Nephron (organoid): ENCODE data around the gene PGP.

ENCODE experiments used
- H3K27ac Mint-ChIP-seq, 3 experiments: 2 replicates each; pipeline ENCODE4 v1.8.0; 2020; ENCODE audit warnings: mixed read lengths in 3 of 3, mild to moderate bottlenecking in 2 of 3, moderate library complexity in 1 of 3
- H3K27me3 Mint-ChIP-seq: 2 replicates; pipeline ENCODE4 v1.8.0; 2021; ENCODE audit warnings: low read depth, mild to moderate bottlenecking, moderate library complexity, mixed read lengths
- H3K36me3 Mint-ChIP-seq: 2 replicates; pipeline ENCODE4 v1.8.0; 2020; ENCODE audit warnings: low read depth, mixed read lengths
- H3K4me1 Mint-ChIP-seq: 2 replicates; pipeline ENCODE4 v1.8.0; 2020; ENCODE audit warnings: mixed read lengths
- H3K4me3 Mint-ChIP-seq, 3 experiments: 2 replicates each; pipeline ENCODE4 v1.8.0; 2020; ENCODE audit warnings: mild to moderate bottlenecking in 3 of 3, mixed read lengths in 3 of 3, moderate library complexity in 2 of 3
- H3K9me3 Mint-ChIP-seq: 2 replicates; pipeline ENCODE4 v1.8.0; 2020; ENCODE audit warnings: mixed read lengths
- CTCF ChIP-seq, 3 experiments: fragments of 200-600 bp; sonication (generic); IDR thresholded peaks; one replicate each; pipeline ENCODE4 v1.5.0; 2021; ENCODE audit warnings: antibody characterized with exemption in 3 of 3; ENCODE audit not compliant: unreplicated experiment in 3 of 3

The PGP gene

DNA sequence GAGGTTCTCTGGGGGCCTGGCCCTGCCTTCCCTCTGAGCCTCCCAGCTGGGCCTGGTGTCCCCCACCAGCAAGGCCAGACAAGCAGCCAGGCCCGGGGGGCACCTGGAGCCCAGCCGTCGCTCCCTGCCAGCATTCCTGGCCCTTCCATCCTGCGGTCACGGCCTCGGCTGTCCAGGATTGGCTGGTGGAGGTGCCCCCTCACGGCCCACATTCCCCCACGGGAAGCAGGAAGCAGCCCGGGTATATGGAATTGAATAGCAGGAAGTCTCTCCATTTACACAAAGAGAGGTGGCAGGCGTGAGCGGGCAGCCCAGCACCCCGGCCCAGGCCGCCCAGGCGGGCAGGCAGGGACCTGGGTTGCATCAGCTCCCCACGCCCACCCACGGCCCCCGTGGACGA, 44.6 kb downstream of the PGP start:
- no peak for TF ChIP-seq CTCF (IDR thresholded peaks at IDR 0.05; ENCODE audit: unreplicated experiment in 3 of 3)
- no peak overlapping the region for H3K27ac Mint-ChIP-seq
- peaks cover 12% of the 10 kb centered on the region for H3K36me3 Mint-ChIP-seq
- no peaks in the 10 kb centered on the region for H3K9me3 Mint-ChIP-seq
- H3K27me3 Mint-ChIP-seq: no peaks in the 10 kb centered on the region
- no peaks in the 10 kb centered on the region for H3K4me1 Mint-ChIP-seq
- H3K4me3 Mint-ChIP-seq: no peak overlapping the region

DNA sequence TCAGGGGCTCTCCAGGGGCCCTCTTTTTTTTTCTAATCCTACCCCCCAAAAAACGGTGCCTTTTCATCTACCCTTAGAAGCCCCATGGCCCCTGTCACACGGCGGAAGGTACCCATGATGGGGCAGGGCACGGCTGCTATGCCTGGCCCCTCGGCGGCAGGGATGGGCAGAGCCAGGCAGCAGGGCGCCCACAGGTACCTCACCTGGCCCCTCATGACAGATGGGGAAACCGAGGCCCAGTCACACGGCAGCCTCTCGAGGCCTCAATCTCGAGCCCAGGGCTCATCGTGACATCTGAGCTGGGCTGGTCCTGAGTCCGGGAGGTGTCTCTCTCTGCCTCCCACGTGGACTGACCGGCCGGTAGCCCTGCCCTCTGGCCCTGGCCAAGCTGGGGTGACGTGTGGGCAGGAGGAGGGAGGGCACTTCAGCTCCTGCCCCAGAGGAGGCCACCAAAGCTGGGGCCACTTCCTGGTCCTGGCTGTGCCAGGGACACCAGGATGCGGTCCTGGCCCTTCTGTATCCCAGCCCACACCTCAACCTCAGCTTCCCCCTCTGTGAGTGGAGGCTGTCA, 47.5 kb downstream of the PGP start:
- Mint-ChIP-seq H3K27ac (no peak overlapping the region), H3K36me3 (peaks cover 4% of the 10 kb centered on the region), H3K27me3 (no peaks in the 10 kb centered on the region), H3K4me1 (no peaks in the 10 kb centered on the region), H3K9me3 (no peaks in the 10 kb centered on the region), H3K4me3 (no peak overlapping the region)
- no peak for TF ChIP-seq CTCF (IDR thresholded peaks at IDR 0.05; ENCODE audit: unreplicated experiment in 3 of 3)

DNA sequence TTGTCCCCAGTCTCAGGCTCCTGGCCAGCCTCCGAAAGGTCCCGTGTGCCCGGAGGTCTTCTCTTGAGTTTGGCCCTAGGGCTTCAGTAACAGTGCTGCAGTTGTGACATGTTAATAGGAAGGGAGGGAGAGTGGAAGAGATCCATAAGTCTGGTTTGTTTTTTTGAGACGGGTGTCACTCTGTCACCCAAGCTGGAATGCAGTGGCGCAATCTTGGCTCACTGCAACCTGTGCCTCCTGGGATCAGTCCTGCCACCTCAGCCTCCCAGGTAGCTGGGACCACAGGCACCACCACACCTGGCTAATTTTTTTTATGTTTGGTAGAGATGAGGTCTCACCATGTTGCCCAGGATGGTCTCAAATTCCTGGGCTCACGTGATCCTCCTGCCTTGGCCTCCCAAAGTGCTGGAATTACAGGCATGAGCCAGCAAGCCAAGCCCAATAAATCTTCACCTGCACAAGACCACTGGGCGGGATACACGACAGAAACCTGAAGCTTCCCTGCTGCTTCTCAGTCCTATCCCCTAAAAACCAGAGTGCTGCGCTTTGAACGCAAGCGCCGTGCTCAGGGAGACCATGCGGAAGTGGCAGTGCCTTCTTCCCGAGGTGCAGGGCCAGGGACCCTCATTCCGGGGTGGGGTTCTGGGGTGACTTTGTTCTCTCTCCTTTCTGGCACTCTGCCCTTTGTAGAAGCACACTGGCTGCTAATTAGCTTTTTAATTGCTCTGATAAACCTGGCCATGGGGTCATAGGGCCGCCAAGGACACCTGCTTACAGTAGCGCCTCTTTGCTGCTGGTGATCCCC, 48.2 kb downstream of the PGP start:
- no peaks in the 10 kb centered on the region for H3K9me3 Mint-ChIP-seq
- no peak for TF ChIP-seq CTCF (IDR thresholded peaks at IDR 0.05; ENCODE audit: unreplicated experiment in 3 of 3)
- H3K27me3 Mint-ChIP-seq: no peaks in the 10 kb centered on the region
- H3K36me3 Mint-ChIP-seq: peaks cover 4% of the 10 kb centered on the region
- H3K4me1 Mint-ChIP-seq: no peaks in the 10 kb centered on the region
- H3K4me3 Mint-ChIP-seq: no peak overlapping the region
- H3K27ac Mint-ChIP-seq: no peak overlapping the region

DNA sequence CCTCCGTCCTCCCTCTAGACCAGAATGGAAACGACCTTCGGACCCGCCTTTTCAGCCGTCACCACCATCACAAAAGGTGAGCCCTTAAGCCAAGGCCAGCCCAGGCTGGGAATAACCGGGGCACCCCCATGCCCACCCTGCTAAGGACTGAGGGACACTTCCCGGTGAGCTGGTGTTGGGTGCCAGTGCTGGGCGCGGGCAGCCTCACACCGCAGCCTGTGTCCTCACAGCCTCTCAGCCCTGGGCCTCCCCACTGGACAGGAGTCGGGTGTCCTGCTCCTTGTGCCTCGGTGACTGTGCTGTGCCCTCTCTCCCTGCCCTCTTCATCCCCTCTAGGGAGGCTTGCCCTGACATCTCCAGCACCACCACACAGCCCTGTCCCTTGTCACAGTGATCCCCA, 48.8 kb downstream of the PGP start:
- peaks cover 4% of the 10 kb centered on the region for H3K36me3 Mint-ChIP-seq
- no peak for TF ChIP-seq CTCF (IDR thresholded peaks at IDR 0.05; ENCODE audit: unreplicated experiment in 3 of 3)
- no peaks in the 10 kb centered on the region for H3K27me3 Mint-ChIP-seq
- no peak overlapping the region for H3K4me3 Mint-ChIP-seq
- no peaks in the 10 kb centered on the region for H3K9me3 Mint-ChIP-seq
- H3K4me1 Mint-ChIP-seq: no peaks in the 10 kb centered on the region
- no peak overlapping the region for H3K27ac Mint-ChIP-seq

DNA sequence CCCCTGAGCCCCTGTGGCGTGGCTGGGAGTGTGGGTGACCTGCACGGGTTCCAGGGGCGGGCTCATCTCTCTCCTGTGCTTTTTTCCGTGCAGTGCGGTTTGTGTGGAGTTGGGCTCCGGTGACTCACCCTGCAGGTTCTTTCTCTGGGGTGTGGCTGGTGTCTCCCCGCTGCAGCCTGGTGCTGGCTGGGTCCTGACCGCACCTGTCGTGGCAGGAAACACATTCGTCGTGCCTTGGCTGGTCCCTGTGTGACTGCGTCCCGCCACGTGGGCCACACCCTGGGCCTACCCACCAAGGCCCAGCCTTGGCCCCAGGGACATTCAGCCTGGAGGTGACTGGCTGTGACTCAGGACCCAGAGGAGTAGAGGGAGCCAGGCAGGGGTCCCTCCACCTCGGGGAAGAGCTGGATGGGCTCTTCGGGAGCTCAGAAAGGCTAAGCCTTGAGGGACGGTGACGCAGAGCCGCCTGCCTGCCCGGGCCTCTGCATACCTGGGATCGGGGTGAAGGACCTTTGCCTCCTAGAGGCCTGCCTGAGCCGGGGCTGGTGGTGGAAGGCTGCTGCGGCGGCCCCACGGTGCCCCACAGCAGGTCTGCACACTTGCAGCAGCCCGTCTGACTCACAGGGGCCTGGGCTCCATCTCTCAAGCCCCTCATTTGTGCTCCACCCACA, 51.3 kb downstream of the PGP start:
- Mint-ChIP-seq H3K4me1 (peaks cover 7% of the 10 kb centered on the region), H3K27me3 (no peaks in the 10 kb centered on the region), H3K9me3 (no peaks in the 10 kb centered on the region), H3K36me3 (peaks cover 4% of the 10 kb centered on the region), H3K27ac (no peak overlapping the region), H3K4me3 (no peak overlapping the region)
- TF ChIP-seq CTCF (IDR thresholded peaks at IDR 0.05; ENCODE audit: unreplicated experiment in 3 of 3): no peak
